Right atrium auricular region (tissue), 2 donors: ENCODE measurements around the gene GINM1. TPM values are rescaled to one million over a fixed set of nuclear protein-coding genes. Genes with fewer than 3 reads are reported as not detected.

Experiments used
- DNase-seq: peaks from one replicate; pipeline ENCODE4 v3.0.0-alpha.2; 2019; ENCODE audit warnings: low spot score
- H3K27ac ChIP-seq, 2 donors: fragments of 200-600 bp; sonication (generic); 1 replicate in 1 of 2; 2 replicates in 1 of 2; pipeline ENCODE4 v1.5.1; 2016 to 2019
- H3K27me3 ChIP-seq, 2 donors: fragments of 200-600 bp; sonication (generic); one replicate each; pipeline versions ENCODE4 v1.5.1 to v1.6.0; 2017 to 2019
- H3K36me3 ChIP-seq: fragments of 200-600 bp; sonication (generic); one replicate; pipeline ENCODE4 v1.5.1; 2016
- H3K4me1 ChIP-seq, 2 donors: fragments of 200-600 bp; sonication (generic); one replicate each; pipeline versions ENCODE4 v1.5.1 to v1.6.0; 2017 to 2019
- H3K4me3 ChIP-seq, 2 donors: fragments of 200-600 bp; sonication (generic); 1 replicate in 1 of 2; 2 replicates in 1 of 2; pipeline ENCODE4 v1.5.1; 2017 to 2019; ENCODE audit warnings: mild to moderate bottlenecking in 1 of 2, moderate library complexity in 1 of 2
- H3K9me3 ChIP-seq, 2 donors: fragments of 200-600 bp; sonication (generic); one replicate each; pipeline ENCODE4 v1.5.1; 2019
- CTCF ChIP-seq, 2 donors: fragments of 200-600 bp; sonication (generic); IDR thresholded peaks; one replicate each; pipeline ENCODE4 v1.5.1; 2019; ENCODE audit warnings: antibody characterized with exemption in 2 of 2
- total RNA-seq, 2 donors: library from RNA; depleted of rRNA; stranded (reverse); fragments of >200 nt; gene quantifications; one replicate each; pipeline ENCODE4 v1.1.0, GENCODE V29; 2016

Gene GINM1
- total RNA-seq, 2 donors from 2014 or later: 45.5 to 54.9 TPM

- H3K27ac ChIP-seq: no peak overlapping the region
- no peak for DNase-seq
- no peaks in the 10 kb centered on the region for H3K27me3 ChIP-seq
- peaks cover 0 to 6% of the 10 kb centered on the region in 2 donors for H3K4me1 ChIP-seq
- H3K36me3 ChIP-seq: no peaks in the 10 kb centered on the region
- peak in 1 of 2 donors; percentile 33 for TF ChIP-seq CTCF (IDR thresholded peaks at IDR 0.05)
- H3K9me3 ChIP-seq: no peaks in the 10 kb centered on the region
- H3K4me3 ChIP-seq: no peak overlapping the region
Measured at GRCh38 chr6:149560736-149561135, 5.4 kb upstream of the GINM1 start.

- H3K4me3 ChIP-seq: no peak overlapping the region
- DNase-seq: no peak
- no peaks in the 10 kb centered on the region for H3K9me3 ChIP-seq
- H3K4me1 ChIP-seq: peaks cover 0 to 18% of the 10 kb centered on the region in 2 donors
- H3K27me3 ChIP-seq: no peaks in the 10 kb centered on the region
- no peak for TF ChIP-seq CTCF (IDR thresholded peaks at IDR 0.05)
- no peak overlapping the region for H3K27ac ChIP-seq
- no peaks in the 10 kb centered on the region for H3K36me3 ChIP-seq
Measured at GRCh38 chr6:149563203-149563927, 2.8 kb upstream of the GINM1 start.

GRCh38 chr6:149563928-149564325 lies 2.2 kb upstream of the GINM1 start:
- H3K4me3 ChIP-seq: no peak overlapping the region
- H3K27ac ChIP-seq: no peak overlapping the region
- DNase-seq: no peak
- H3K36me3 ChIP-seq: no peaks in the 10 kb centered on the region
- no peak for TF ChIP-seq CTCF (IDR thresholded peaks at IDR 0.05)
- no peaks in the 10 kb centered on the region for H3K27me3 ChIP-seq
- no peaks in the 10 kb centered on the region for H3K9me3 ChIP-seq
- peaks cover 0 to 18% of the 10 kb centered on the region in 2 donors for H3K4me1 ChIP-seq

- DNase-seq: no peak
- Histone ChIP-seq H3K27me3 (no peaks in the 10 kb centered on the region), H3K9me3 (no peaks in the 10 kb centered on the region), H3K27ac (peak overlapping the region; percentile 95), H3K4me1 (peaks cover 0 to 18% of the 10 kb centered on the region in 2 donors), H3K36me3 (no peaks in the 10 kb centered on the region), H3K4me3 (peak overlapping the region; percentile 99)
- TF ChIP-seq CTCF (IDR thresholded peaks at IDR 0.05): no peak
Measured at GRCh38 chr6:149566410-149567193, 427 bp downstream of the GINM1 start.

GRCh38 chr6:149567194-149567586 lies 1.0 kb downstream of the GINM1 start:
- TF ChIP-seq CTCF (IDR thresholded peaks at IDR 0.05): no peak
- Histone ChIP-seq H3K4me3 (peak overlapping the region; percentile 99), H3K27ac (peak overlapping the region; percentile 95), H3K9me3 (no peaks in the 10 kb centered on the region), H3K27me3 (no peaks in the 10 kb centered on the region), H3K36me3 (no peaks in the 10 kb centered on the region), H3K4me1 (peaks cover 0 to 18% of the 10 kb centered on the region in 2 donors)
- no peak for DNase-seq
